ENCODE measurements around the gene ABLIM3. TPM values are rescaled to one million over a fixed set of nuclear protein-coding genes. Genes with fewer than 3 reads are reported as not detected.

ABLIM3 gene
- total RNA-seq, 1 donor from 2014 or later = 122 TPM

GRCh38 chr5:149202910-149203451 is 61.7 kb downstream of the ABLIM3 start:
- Histone ChIP-seq H3K9me3 (replicated peaks) (no peaks in the 10 kb centered on the region), H3K27ac (replicated peaks) (no peak overlapping the region), H3K4me1 (peaks cover 68% of the 10 kb centered on the region), H3K4me3 (no peak overlapping the region), H3K36me3 (peaks cover 86% of the 10 kb centered on the region), H3K27me3 (ENCODE audit: low read depth) (no peaks in the 10 kb centered on the region)
- no peak for DNase-seq
- TF ChIP-seq CTCF (IDR thresholded peaks at IDR 0.05; ENCODE audit: borderline replicate concordance) = no peak
- intact Hi-C loops (cut with micrococcal nuclease) = no loop called here

- no peak overlapping the region for H3K27ac ChIP-seq (replicated peaks)
- intact Hi-C loops (cut with micrococcal nuclease) = no loop called here
Observed at GRCh38 chr5:149203921-149204441, 62.7 kb downstream of the ABLIM3 start.

GRCh38 chr5:149205625-149206523 is 64.6 kb downstream of the ABLIM3 start:
- no peaks in the 10 kb centered on the region for H3K27me3 ChIP-seq (ENCODE audit: low read depth)
- peaks cover 85% of the 10 kb centered on the region for H3K36me3 ChIP-seq
- intact Hi-C loops (cut with micrococcal nuclease) = no loop called here
- no peak for TF ChIP-seq CTCF (IDR thresholded peaks at IDR 0.05; ENCODE audit: borderline replicate concordance)
- DNase-seq = peak; percentile 29
- H3K9me3 ChIP-seq (replicated peaks) = no peaks in the 10 kb centered on the region
- peaks cover 63% of the 10 kb centered on the region for H3K4me1 ChIP-seq
- no peak overlapping the region for H3K4me3 ChIP-seq
- peak overlapping the region; percentile 53 for H3K27ac ChIP-seq (replicated peaks)

More at GRCh38 chr5:149203921-149204441, 62.7 kb downstream of the ABLIM3 start:
- H3K36me3 ChIP-seq = peaks cover 85% of the 10 kb centered on the region
- H3K4me1 ChIP-seq = peaks cover 73% of the 10 kb centered on the region
- no peak overlapping the region for H3K4me3 ChIP-seq
- no peaks in the 10 kb centered on the region for H3K9me3 ChIP-seq (replicated peaks)
- no peaks in the 10 kb centered on the region for H3K27me3 ChIP-seq (ENCODE audit: low read depth)
- no peak for DNase-seq
- TF ChIP-seq CTCF (IDR thresholded peaks at IDR 0.05; ENCODE audit: borderline replicate concordance) = no peak

GRCh38 chr5:149206524-149207141 is 65.3 kb downstream of the ABLIM3 start:
- Histone ChIP-seq H3K9me3 (replicated peaks) (no peaks in the 10 kb centered on the region), H3K4me3 (no peak overlapping the region), H3K4me1 (peaks cover 63% of the 10 kb centered on the region), H3K27me3 (ENCODE audit: low read depth) (no peaks in the 10 kb centered on the region), H3K27ac (replicated peaks) (peak overlapping the region; percentile 53), H3K36me3 (peaks cover 84% of the 10 kb centered on the region)
- no peak for TF ChIP-seq CTCF (IDR thresholded peaks at IDR 0.05; ENCODE audit: borderline replicate concordance)
- no peak for DNase-seq
- intact Hi-C loops (cut with micrococcal nuclease) = no loop called here

GRCh38 chr5:149207831-149208230 is 66.5 kb downstream of the ABLIM3 start:
- peak overlapping the region; percentile 53 for H3K27ac ChIP-seq (replicated peaks)
- no peak for DNase-seq
- peaks cover 84% of the 10 kb centered on the region for H3K36me3 ChIP-seq
- H3K9me3 ChIP-seq (replicated peaks) = no peaks in the 10 kb centered on the region
- no peak overlapping the region for H3K4me3 ChIP-seq
- no peaks in the 10 kb centered on the region for H3K27me3 ChIP-seq (ENCODE audit: low read depth)
- intact Hi-C loops (cut with micrococcal nuclease) = no loop called here
- peaks cover 72% of the 10 kb centered on the region for H3K4me1 ChIP-seq
- no peak for TF ChIP-seq CTCF (IDR thresholded peaks at IDR 0.05; ENCODE audit: borderline replicate concordance)

All from left ventricle myocardium inferior (tissue), 1 donor.